HepG2 (cell line): Measurements from ENCODE around the gene ZNF100. TPM values are rescaled to one million over a fixed set of nuclear protein-coding genes. Genes with fewer than 3 reads are reported as not detected.

Experiments used
- DMAP1 ChIP-seq: IDR thresholded peaks from 2 replicates; pipeline ENCODE4 v1.6.1; 2016
- FOXA1 ChIP-seq, 2 experiments: fragments of 450-650 bp in 1 of 2; sonication (generic) in 1 of 2; formaldehyde crosslinking in 1 of 2; IDR thresholded peaks; 2 replicates each; pipeline versions ENCODE4 v1.4.0 to v1.6.1; 2016 to 2020; ENCODE audit warnings: missing genetic modification reagents in 1 of 2
- HNF1B ChIP-seq: sonication (generic); formaldehyde crosslinking; IDR thresholded peaks from 2 replicates; pipeline ENCODE4 v1.5.1; 2020; ENCODE audit warnings: mild to moderate bottlenecking, moderate library complexity, missing genetic modification reagents
- KAT2B ChIP-seq: fragments of 150-350 bp; IDR thresholded peaks from 2 replicates; pipeline ENCODE4 v1.6.1; 2014; ENCODE audit warnings: low read depth, low read length, borderline replicate concordance
- MATR3 ChIP-seq: sonication (generic); formaldehyde crosslinking; IDR thresholded peaks from 2 replicates; pipeline ENCODE4 v1.4.0; 2020; ENCODE audit warnings: missing genetic modification reagents
- NFYC ChIP-seq: IDR thresholded peaks from 2 replicates; pipeline ENCODE4 v1.6.1; 2016; ENCODE audit warnings: missing genetic modification reagents, missing compliant biosample characterization
- NKX3-1 ChIP-seq: sonication (generic); formaldehyde crosslinking; IDR thresholded peaks from 2 replicates; pipeline ENCODE4 v1.5.0; 2020; ENCODE audit warnings: missing genetic modification reagents
- PATZ1 ChIP-seq: sonication (generic); formaldehyde crosslinking; IDR thresholded peaks from 2 replicates; pipeline ENCODE4 v1.4.0; 2020; ENCODE audit warnings: missing genetic modification reagents
- PHF8 ChIP-seq: sonication (generic); formaldehyde crosslinking; IDR thresholded peaks from 2 replicates; pipeline ENCODE4 v1.5.0; 2020; ENCODE audit warnings: missing genetic modification reagents
- RELA ChIP-seq: sonication (generic); formaldehyde crosslinking; IDR thresholded peaks from 2 replicates; pipeline ENCODE4 v1.4.0; 2020; ENCODE audit warnings: missing genetic modification reagents
- TMF1 ChIP-seq: sonication (generic); formaldehyde crosslinking; IDR thresholded peaks from 2 replicates; pipeline ENCODE4 v1.8.1; 2022; ENCODE audit warnings: low read depth, missing genetic modification reagents
- UBTF ChIP-seq: sonication (generic); formaldehyde crosslinking; IDR thresholded peaks from 2 replicates; pipeline ENCODE4 v1.4.0; 2020; ENCODE audit warnings: mild to moderate bottlenecking, missing genetic modification reagents
- ZNF572 ChIP-seq: sonication (generic); formaldehyde crosslinking; IDR thresholded peaks from 2 replicates; pipeline ENCODE4 v1.5.1; 2020; ENCODE audit warnings: mild to moderate bottlenecking, missing genetic modification reagents
- ZNF747 ChIP-seq: sonication (generic); formaldehyde crosslinking; IDR thresholded peaks from 2 replicates; pipeline ENCODE4 v1.8.1; 2023; ENCODE audit warnings: missing genetic modification reagents, mild to moderate bottlenecking, borderline replicate concordance
- ZNF792 ChIP-seq: IDR thresholded peaks from 2 replicates; pipeline ENCODE4 v1.6.1; 2016
- polyA plus RNA-seq, 8 experiments: library from polyadenylated mRNA; depleted of rRNA in 3 of 8; stranded (reverse) in 7 of 8; unstranded in 1 of 8; fragments of >200 nt; fragmentation: Illumina TruSeq in 4 of 8; extraction: Trizol in 4 of 8; gene quantifications; 2 replicates each; pipeline versions ENCODE4 v1.2.1 to v1.2.3, GENCODE V29; 2011 to 2016; ENCODE audit warnings: low read depth in 4 of 8, missing spikeins in 1 of 8, mixed read lengths in 1 of 8; ENCODE audit not compliant: insufficient read depth in 1 of 8
- total RNA-seq, 5 experiments: library from RNA; depleted of rRNA; stranded (reverse); fragments of >200 nt; fragmentation: Illumina TruSeq; extraction: Trizol; gene quantifications; 2 replicates each; pipeline ENCODE4 v1.2.3, GENCODE V29; 2016; ENCODE audit warnings: low read depth in 1 of 5
- TF ChIP-seq, protein P1 (sequence below): sonication (generic); formaldehyde crosslinking; IDR thresholded peaks from 2 replicates; pipeline ENCODE4 v1.8.0; 2022; ENCODE audit warnings: mild to moderate bottlenecking, missing genetic modification reagents, borderline replicate concordance
- TF ChIP-seq, protein P2 (sequence below): sonication (generic); formaldehyde crosslinking; IDR thresholded peaks from 2 replicates; pipeline ENCODE4 v1.8.1; 2022; ENCODE audit warnings: mild to moderate bottlenecking, missing genetic modification reagents
- TF ChIP-seq, protein P3 (sequence below): sonication (generic); formaldehyde crosslinking; IDR thresholded peaks from 2 replicates; pipeline ENCODE4 v1.9.0; 2021; ENCODE audit warnings: missing genetic modification reagents, borderline replicate concordance

Gene ZNF100
- total and polyA plus RNA-seq, 2 of the 13 experiments (the other 11 are each of a cell fraction or from before 2014, with no cell fraction given) = 2.5 to 11.4 TPM

DNA sequence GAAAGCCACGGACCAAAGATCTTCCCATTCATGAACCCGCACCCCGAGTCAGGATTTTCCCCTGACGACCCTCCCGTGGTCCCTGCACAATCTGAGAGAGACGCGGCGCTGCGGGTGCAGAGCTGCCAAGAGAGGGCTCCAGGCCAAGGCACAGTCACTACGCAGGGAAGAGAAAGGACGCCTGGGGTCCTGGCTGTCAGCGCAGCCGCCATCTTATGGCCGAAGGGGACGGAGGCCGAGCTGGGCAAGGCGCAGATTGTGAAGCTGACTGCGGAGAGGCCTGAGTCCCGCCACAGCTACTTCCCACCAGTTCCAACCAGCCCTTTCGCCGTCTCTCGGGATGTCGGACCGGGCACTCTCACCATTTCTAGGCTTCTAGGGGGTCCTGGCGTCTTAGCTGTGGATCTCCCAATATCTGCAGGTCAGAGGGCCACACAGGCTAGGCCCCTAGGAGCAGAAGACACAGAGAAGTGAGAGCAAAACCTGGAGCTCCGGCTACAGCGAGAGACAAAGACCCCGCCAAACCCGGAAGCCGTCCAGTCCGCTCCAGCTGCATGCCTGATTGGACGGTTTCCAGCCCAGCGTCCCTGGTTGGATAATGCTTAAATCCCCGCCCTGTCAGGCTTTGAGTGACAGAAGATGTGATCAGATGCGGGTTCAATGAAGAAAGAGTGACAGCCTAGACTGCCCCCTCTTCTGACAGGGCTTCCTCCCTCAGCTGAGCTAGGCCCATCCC lies at the start of gene ZNF100 (continued):
- peak; percentile 66; the same call in 1 of the 2 replicates for TF ChIP-seq UBTF (CRISPR knock-in tag)
- TF ChIP-seq, protein P1, sequence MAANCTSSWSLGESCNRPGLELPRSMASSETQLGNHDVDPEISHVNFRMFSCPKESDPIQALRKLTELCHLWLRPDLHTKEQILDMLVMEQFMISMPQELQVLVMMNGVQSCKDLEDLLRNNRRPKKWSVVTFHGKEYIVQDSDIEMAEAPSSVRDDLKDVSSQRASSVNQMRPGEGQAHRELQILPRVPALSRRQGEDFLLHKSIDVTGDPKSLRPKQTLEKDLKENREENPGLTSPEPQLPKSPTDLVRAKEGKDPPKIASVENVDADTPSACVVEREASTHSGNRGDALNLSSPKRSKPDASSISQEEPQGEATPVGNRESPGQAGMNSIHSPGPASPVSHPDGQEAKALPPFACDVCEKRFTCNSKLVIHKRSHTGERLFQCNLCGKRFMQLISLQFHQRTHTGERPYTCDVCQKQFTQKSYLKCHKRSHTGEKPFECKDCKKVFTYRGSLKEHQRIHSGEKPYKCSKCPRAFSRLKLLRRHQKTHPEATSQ = no peak
- no peak for TF ChIP-seq PATZ1 (CRISPR knock-in tag)
- TF ChIP-seq MATR3 (CRISPR knock-in tag) = no peak
- TF ChIP-seq FOXA1 (IDR thresholded peaks at IDR 0.05) = no peak
- no peak for TF ChIP-seq FOXA1 (CRISPR knock-in tag; IDR thresholded peaks at IDR 0.05)
- TF ChIP-seq PHF8 (CRISPR knock-in tag) = peak; percentile 82
- TF ChIP-seq NKX3-1 = no peak
- TF ChIP-seq HNF1B = no peak
- TF ChIP-seq NFYC = peak; percentile 90
- no peak for TF ChIP-seq KAT2B
- TF ChIP-seq, protein P2, sequence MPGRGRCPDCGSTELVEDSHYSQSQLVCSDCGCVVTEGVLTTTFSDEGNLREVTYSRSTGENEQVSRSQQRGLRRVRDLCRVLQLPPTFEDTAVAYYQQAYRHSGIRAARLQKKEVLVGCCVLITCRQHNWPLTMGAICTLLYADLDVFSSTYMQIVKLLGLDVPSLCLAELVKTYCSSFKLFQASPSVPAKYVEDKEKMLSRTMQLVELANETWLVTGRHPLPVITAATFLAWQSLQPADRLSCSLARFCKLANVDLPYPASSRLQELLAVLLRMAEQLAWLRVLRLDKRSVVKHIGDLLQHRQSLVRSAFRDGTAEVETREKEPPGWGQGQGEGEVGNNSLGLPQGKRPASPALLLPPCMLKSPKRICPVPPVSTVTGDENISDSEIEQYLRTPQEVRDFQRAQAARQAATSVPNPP (CRISPR knock-in tag) = no peak
- TF ChIP-seq, protein P3, sequence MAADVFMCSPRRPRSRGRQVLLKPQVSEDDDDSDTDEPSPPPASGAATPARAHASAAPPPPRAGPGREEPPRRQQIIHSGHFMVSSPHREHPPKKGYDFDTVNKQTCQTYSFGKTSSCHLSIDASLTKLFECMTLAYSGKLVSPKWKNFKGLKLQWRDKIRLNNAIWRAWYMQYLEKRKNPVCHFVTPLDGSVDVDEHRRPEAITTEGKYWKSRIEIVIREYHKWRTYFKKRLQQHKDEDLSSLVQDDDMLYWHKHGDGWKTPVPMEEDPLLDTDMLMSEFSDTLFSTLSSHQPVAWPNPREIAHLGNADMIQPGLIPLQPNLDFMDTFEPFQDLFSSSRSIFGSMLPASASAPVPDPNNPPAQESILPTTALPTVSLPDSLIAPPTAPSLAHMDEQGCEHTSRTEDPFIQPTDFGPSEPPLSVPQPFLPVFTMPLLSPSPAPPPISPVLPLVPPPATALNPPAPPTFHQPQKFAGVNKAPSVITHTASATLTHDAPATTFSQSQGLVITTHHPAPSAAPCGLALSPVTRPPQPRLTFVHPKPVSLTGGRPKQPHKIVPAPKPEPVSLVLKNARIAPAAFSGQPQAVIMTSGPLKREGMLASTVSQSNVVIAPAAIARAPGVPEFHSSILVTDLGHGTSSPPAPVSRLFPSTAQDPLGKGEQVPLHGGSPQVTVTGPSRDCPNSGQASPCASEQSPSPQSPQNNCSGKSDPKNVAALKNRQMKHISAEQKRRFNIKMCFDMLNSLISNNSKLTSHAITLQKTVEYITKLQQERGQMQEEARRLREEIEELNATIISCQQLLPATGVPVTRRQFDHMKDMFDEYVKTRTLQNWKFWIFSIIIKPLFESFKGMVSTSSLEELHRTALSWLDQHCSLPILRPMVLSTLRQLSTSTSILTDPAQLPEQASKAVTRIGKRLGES (CRISPR knock-in tag) = no peak
- TF ChIP-seq ZNF792 (CRISPR knock-in tag) = no peak
- TF ChIP-seq DMAP1 (CRISPR knock-in tag) = peak; percentile 38
- no peak for TF ChIP-seq ZNF572 (CRISPR knock-in tag)
- TF ChIP-seq RELA (CRISPR knock-in tag) = no peak
- TF ChIP-seq ZNF747 (CRISPR knock-in tag) = no peak
- TF ChIP-seq TMF1 (CRISPR knock-in tag) = no peak
